Endothelial cell of umbilical vein (primary cell): Measurements from ENCODE around the gene SETD6. TPM values are rescaled to one million over a fixed set of nuclear protein-coding genes. Genes with fewer than 3 reads are reported as not detected.

Experiments
- BruUV-seq: library from RNA; stranded (reverse); fragments of 400-500 nt; replicated peaks from 2 replicates; lab custom pipeline; 2021; lab: Mats Ljungman, UMichigan
- CTCF ChIA-PET: fragments of 300-600, 350-600 bp; sonication (Branson Sonifier 250); formaldehyde crosslinking; loops from one replicate; lab custom pipeline; 2021; ENCODE audit warnings: antibody characterized with exemption, inconsistent platforms; lab: Charles Lee
- POLR2A ChIA-PET: fragments of 300-600, 350-600 bp; sonication (Branson Sonifier 250); formaldehyde crosslinking; loops from one replicate; lab custom pipeline; 2021; ENCODE audit warnings: antibody characterized with exemption, inconsistent platforms; lab: Charles Lee
- DNase-seq: peaks from one replicate; pipeline ENCODE4 v3.0.0-alpha.2; 2011; ENCODE audit warnings: low read depth, low spot score
- FAIRE-seq: peaks from 2 replicates; lab custom pipeline; 2011; peaks lifted over from hg19 to GRCh38; lab: Jason Lieb, UNC
- H2AFZ ChIP-seq: 2 replicates; pipeline ENCODE4 v1.6.0; 2012; ENCODE audit warnings: low read depth, low read length, control low read depth, inconsistent platforms
- H3K27ac ChIP-seq: 2 replicates; pipeline ENCODE4 v1.5.1; 2011; ENCODE audit warnings: low read depth, mild to moderate bottlenecking, control low read depth, low read length, moderate library complexity; ENCODE audit not compliant: insufficient read depth
- H3K27me3 ChIP-seq, 2 experiments: 2 replicates each; pipeline versions ENCODE4 v1.6.0 to v1.6.1; 2011; ENCODE audit warnings: low read length in 2 of 2, mixed read lengths in 1 of 2; ENCODE audit not compliant: control insufficient read depth in 2 of 2, insufficient read depth in 2 of 2
- H3K36me3 ChIP-seq, 2 experiments: 2 replicates in 1 of 2; 3 replicates in 1 of 2; pipeline ENCODE4 v1.5.1; 2011; ENCODE audit warnings: low read length in 2 of 2, mild to moderate bottlenecking in 1 of 2, moderate library complexity in 1 of 2; ENCODE audit not compliant: control insufficient read depth in 2 of 2, insufficient read depth in 2 of 2; ENCODE audit errors: extremely low read depth in 1 of 2
- H3K4me1 ChIP-seq: 3 replicates; pipeline ENCODE4 v1.5.1; 2011; ENCODE audit warnings: mild to moderate bottlenecking, low read length; ENCODE audit not compliant: control insufficient read depth, insufficient read depth; ENCODE audit errors: extremely low read depth
- H3K4me2 ChIP-seq: 2 replicates; pipeline ENCODE4 v1.6.1; 2011; ENCODE audit warnings: low read length, control low read depth, mixed read lengths; ENCODE audit not compliant: insufficient read depth
- H3K4me3 ChIP-seq, 3 experiments: fragments of 200-600 bp in 1 of 3; sonication (generic), shearing (Covaris generic) in 1 of 3; replicated peaks in 1 of 3; 2 replicates each; pipeline ENCODE4 v1.5.1; 2011 to 2016; ENCODE audit warnings: control low read depth in 3 of 3, low read length in 3 of 3, mild to moderate bottlenecking in 2 of 3, inconsistent platforms in 1 of 3, low read depth in 1 of 3, moderate library complexity in 1 of 3; ENCODE audit not compliant: insufficient read depth in 1 of 3
- H3K79me2 ChIP-seq: 2 replicates; pipeline ENCODE4 v1.6.0; 2012; ENCODE audit warnings: low read length, inconsistent platforms; ENCODE audit not compliant: control insufficient read depth, insufficient read depth
- H3K9ac ChIP-seq: replicated peaks from 2 replicates; pipeline ENCODE3; 2011; ENCODE audit warnings: low read length, control low read depth; ENCODE audit not compliant: insufficient read depth; ENCODE audit errors: extremely low read depth
- H3K9me1 ChIP-seq: replicated peaks from 3 replicates; pipeline ENCODE4 v1.6.0; 2011; ENCODE audit warnings: mild to moderate bottlenecking, low read length; ENCODE audit not compliant: control insufficient read depth, insufficient read depth; ENCODE audit errors: extremely low read depth
- H3K9me3 ChIP-seq: replicated peaks from 2 replicates; pipeline ENCODE4 v1.5.1; 2012; ENCODE audit warnings: low read length, inconsistent platforms; ENCODE audit not compliant: control insufficient read depth, insufficient read depth
- H4K20me1 ChIP-seq: replicated peaks from 2 replicates; pipeline ENCODE3; 2011; ENCODE audit warnings: mild to moderate bottlenecking, low read length; ENCODE audit not compliant: control insufficient read depth, insufficient read depth; ENCODE audit errors: extremely low read depth
- CTCF ChIP-seq, 2 donors: IDR thresholded peaks; 1 replicate in 1 of 2; 2 replicates in 1 of 2; pipeline ENCODE4 v1.5.1; 2011; ENCODE audit warnings: low read length in 2 of 2, mild to moderate bottlenecking in 2 of 2, moderate library complexity in 2 of 2, control low read depth in 1 of 2, inconsistent platforms in 1 of 2, low read depth in 1 of 2; ENCODE audit not compliant: insufficient read depth in 1 of 2; ENCODE audit errors: extremely low read depth in 1 of 2
- GATA2 ChIP-seq: IDR thresholded peaks from 2 replicates; pipeline ENCODE4 v1.7.0; 2011; ENCODE audit warnings: low read depth, mild to moderate bottlenecking, moderate library complexity, mixed read lengths, low read length; ENCODE audit not compliant: insufficient read length, insufficient read depth
- JUN ChIP-seq: IDR thresholded peaks from 2 replicates; pipeline ENCODE4 v1.6.1; 2011; ENCODE audit warnings: borderline replicate concordance, low read depth; ENCODE audit not compliant: insufficient read length, insufficient read depth
- MYC ChIP-seq: IDR thresholded peaks from one replicate; pipeline ENCODE4 v1.6.1; 2011; ENCODE audit warnings: mild to moderate bottlenecking, low read depth, low read length
- POLR2AphosphoS5 ChIP-seq: IDR thresholded peaks from 2 replicates; pipeline ENCODE4 v1.6.1; 2012; ENCODE audit warnings: low read depth, mild to moderate bottlenecking, control low read depth, low read length, moderate library complexity; ENCODE audit not compliant: insufficient read depth
- dilution Hi-C: fragments of 300-500 bp; cut with MboI; formaldehyde crosslinking; loops from one replicate; pipeline ENCODE4 v1.15.0; 2019; ENCODE audit warnings: low sequenced_read_pairs; ENCODE audit not compliant: extremely low pct_ligation_motif_present
- intact Hi-C: fragments of 100-400 bp; cut with micrococcal nuclease; formaldehyde crosslinking; loops from one replicate; pipeline ENCODE4 v1.10.0; 2022
- polyA plus RNA-seq, 4 experiments: library from polyadenylated mRNA; depleted of rRNA in 3 of 4; stranded (reverse) in 3 of 4; unstranded in 1 of 4; fragments of >200 nt; gene quantifications; 2 replicates each; pipeline versions ENCODE4 v1.2.1 to v1.2.3, GENCODE V29; 2011 to 2012; ENCODE audit warnings: missing spikeins in 1 of 4
- total RNA-seq: library from RNA; stranded (reverse); gene quantifications from 2 replicates; pipeline ENCODE4 v1.2.3, GENCODE V29; 2021
- TF ChIP-seq, protein P1 (sequence below): IDR thresholded peaks from 2 replicates; pipeline ENCODE4 v1.6.1; 2011; ENCODE audit not compliant: insufficient read depth, insufficient read length

The SETD6 gene
- total and polyA plus RNA-seq, 2 donors (not counting 3 experiments of a cell fraction or from before 2014, with no cell fraction given) = 10.2 to 16.4 TPM

DNA sequence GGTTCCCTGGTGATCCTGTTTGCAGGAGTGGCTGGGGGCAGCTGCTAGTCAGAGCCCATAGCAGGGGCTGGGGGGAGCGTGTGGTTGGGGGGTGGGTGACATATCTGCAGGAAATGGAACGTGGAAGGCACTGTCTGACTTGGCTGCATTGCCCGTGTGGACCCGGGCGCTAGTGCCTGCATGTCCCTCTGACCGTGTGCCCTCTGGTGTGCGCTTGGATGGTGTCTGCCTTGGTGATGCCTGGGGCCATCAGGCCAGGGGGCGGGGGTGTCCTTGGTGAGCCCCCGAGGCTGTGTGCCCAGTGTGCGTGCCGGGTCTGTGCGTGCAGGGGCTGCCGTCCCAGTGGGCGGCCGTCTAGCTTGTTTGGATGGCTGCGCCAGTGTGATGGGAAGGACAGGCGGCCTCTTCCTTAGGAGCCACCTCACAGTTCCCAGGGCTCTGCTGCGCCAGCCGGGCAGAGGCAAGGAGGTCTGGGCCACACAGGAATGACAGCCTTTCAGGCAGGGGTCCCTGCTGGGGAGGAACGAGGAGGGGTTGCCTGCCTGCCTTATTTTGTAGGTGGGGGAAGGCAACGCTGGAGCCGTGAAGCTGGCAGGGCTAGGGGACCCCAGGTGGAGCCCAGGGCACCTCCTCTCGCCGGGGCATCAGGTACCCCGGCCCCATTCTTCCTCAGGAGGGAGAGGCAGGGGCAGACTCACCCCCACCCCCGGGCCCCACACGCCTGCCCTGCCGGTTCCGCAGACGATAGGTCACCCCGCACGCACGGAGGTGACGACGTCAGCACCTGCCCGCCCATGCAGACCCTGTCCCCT, 14.7 kb upstream of the SETD6 start:
- Histone ChIP-seq H3K27ac (no peak overlapping the region), H3K79me2 (no peaks in the 10 kb centered on the region), H3K36me3 (peaks cover 0 to 13% of the 10 kb centered on the region in 2 experiments), H3K9ac (no peak overlapping the region), H3K4me3 (no peak overlapping the region), H4K20me1 (no peaks in the 10 kb centered on the region), H3K9me1 (no peaks in the 10 kb centered on the region), H3K9me3 (no peaks in the 10 kb centered on the region), H3K27me3 (no peaks in the 10 kb centered on the region), H3K4me2 (peak overlapping the region; percentile 23), H3K4me1 (no peaks in the 10 kb centered on the region), H2AFZ (peak overlapping the region; percentile 66)
- FAIRE-seq (no peak), DNase-seq (no peak)
- TF ChIP-seq CTCF (IDR thresholded peaks at IDR 0.05; ENCODE audit: extremely low read depth in 1 of 2, insufficient read depth in 1 of 2, low read depth in 1 of 2, low read length in 2 of 2) = no peak
- TF ChIP-seq POLR2AphosphoS5 = no peak
- TF ChIP-seq, protein P1, sequence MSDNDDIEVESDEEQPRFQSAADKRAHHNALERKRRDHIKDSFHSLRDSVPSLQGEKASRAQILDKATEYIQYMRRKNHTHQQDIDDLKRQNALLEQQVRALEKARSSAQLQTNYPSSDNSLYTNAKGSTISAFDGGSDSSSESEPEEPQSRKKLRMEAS = no peak
- TF ChIP-seq JUN = no peak
- no peak for TF ChIP-seq GATA2
- no peak for TF ChIP-seq MYC
- CTCF ChIA-PET = interaction anchor here (0.6 to 2.2 kb wide), 10 partner anchors 12 to 1206 kb away, joined by 3 to 13 read pairs (median 4); no protein-coding TSS in a partner anchor
- intact Hi-C loops (no loop called here), dilution Hi-C loops (no loop called here)
- no TSS peak for BruUV-seq
- POLR2A ChIA-PET = no interaction called here
